GM21737 (cell line): ENCODE data around the gene LRATD1.
"Not testable (repeated sequence)": the region's sequence is repeated elsewhere in the genome, so short reads cannot be mapped to it uniquely, and the experiment has no call there.

ENCODE experiments used
- ATAC-seq: cut with Tn5 transposase; IDR thresholded peaks from one replicate; pipeline ENCODE4 v1.9.1; 2021; ENCODE audit warnings: mild to moderate bottlenecking, moderate library complexity; ENCODE audit not compliant: unreplicated experiment

The LRATD1 gene, protein sequence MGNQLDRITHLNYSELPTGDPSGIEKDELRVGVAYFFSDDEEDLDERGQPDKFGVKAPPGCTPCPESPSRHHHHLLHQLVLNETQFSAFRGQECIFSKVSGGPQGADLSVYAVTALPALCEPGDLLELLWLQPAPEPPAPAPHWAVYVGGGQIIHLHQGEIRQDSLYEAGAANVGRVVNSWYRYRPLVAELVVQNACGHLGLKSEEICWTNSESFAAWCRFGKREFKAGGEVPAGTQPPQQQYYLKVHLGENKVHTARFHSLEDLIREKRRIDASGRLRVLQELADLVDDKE

DNA sequence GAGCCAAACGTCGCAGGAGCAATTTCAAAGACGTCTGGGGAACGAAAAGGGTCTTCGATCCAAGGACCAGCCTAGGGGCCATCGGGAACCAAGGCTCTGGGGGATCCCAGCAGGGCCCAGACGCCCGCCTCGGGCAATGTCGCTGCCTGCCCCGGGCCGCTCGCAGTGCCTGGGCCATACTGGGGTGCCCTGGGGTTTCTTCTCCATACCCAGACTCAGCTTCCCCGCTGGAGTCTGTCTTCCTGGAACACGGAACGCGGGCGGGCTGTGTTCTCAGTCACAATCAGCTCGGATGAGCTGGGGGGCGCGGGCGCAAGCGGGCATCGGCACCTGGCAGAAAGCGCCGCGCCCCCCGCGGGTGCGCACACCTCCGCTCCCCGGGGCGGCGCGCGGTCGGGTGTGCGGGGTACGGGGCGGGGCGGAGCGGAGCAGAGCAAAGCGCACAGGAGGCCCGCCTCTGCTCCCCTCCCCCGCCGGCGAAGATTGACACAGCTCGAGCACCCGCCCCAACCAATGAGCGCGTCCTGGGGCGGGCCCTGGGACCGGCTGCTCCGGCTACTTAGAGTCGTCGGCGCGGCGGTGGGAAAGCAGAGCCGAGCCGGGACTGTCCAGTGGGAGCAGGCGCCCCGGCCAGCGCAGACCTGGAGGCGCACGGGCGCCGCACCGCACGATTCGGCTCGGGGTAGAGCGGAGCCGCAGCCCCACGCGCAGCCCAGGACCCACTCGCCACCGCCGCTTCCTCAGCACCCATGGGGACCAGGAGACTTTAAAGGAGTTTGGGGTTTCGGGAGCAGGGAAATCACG lies at the start of gene LRATD1:
Gene LRATD1, plus strand, starts transcription at position 585 of the 804 bp plus-strand sequence. CDS start 1,263 bp downstream, outside the sequence.
- no peak for ATAC-seq

DNA sequence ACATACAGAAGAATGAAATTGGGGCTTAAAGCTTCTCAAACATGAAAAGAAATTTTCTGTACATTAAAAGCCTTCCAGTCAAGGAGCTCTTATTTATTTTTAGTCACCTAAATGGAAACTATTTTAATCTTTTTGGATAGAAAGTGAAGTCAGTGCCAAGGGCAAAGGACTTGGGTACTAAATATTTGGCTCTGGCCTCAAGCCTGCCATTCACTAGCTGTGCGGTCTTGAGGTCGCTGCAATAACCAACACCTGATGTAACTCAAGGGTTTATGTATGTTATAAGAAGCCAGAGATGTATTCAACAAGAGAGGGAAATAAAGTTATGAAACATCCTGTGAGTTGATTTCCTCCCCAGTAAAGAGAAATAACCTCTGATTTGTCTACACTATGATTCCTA lies 49.5 kb upstream of the LRATD1 start:
- ATAC-seq: no peak

DNA sequence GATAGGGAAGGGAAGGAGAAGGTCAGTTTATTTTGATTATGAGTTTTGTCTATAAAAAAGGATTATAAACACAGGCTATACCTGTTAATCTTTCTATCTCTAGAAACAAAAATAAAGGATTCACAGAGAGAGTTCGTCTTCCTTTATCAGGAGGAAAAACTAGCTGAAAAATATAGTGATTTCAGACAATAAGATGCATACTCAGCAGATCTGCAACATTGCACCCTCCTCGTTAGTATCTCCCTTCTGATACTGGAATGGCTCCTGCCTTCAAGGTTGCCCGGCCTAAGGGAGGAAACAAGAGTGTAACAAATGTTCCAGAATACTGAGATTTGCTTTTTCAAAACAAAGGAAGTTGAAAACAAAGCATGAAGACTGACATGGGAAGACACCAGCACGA lies 48.7 kb upstream of the LRATD1 start:
- ATAC-seq: no peak

DNA sequence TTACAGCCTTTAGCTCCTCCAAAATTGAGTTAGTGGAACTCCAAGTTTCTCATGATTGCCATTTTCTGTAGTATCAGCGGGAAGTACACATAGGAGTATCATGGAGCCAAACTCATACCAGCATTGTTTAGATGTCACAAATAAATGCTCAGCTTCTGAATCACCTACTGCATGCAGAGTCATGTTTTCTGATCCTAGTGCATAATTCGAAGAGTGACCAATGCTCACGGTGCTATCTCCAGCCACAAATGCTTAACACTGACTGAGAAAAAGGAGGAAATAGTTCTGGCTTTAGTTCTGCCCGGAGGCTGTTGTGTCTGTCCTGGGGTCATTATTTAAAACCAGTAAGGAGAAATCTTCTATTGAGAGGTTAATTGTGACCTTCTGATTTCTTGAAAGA lies 45.4 kb upstream of the LRATD1 start:
- ATAC-seq: no peak

DNA sequence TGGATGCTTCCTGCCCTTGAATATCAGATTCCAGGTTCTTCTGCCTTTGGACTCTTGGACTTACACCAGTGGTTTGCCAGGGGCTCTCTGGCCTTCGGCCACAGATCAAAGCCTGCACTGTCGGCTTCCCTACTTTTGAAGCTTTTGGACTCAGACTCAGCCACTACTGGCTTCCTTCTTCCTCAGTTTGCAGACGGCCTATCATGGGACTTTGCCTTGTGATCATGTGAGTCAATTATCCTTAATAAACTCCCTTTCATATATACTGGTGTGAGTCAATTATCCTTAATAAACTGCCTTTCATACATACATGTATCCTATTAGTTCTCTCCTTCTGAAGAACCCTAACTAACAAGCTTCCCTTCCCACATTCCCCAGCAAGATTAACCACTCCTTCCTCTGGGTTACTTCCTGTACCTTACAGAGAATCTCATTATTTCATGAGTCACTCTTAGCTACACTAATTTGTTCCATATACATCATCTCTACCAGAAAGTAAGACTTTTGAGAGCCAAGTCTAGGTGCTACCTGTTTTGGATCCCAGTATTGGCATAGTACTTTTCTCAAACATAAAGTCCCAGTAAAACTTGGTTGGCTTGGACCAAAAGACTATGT lies 31.3 kb upstream of the LRATD1 start:
- no peak for ATAC-seq

DNA sequence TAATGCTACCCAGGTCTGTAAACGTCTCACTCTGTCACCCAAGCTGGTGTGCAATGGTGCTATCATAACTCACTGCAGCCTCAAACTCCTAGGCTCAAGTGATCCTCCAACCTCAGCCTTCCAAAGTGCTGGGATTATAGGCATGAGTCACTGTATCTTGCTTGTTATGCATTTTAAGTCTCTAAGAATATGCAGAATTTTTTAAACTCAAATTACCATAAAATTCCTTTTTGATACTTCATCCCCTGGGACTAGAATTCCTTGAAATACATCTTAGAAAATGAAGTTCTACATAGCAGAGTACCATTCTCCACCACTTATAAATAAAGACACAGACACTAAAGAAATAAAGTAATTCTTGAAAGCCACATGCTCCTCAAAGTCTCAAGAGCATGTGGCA lies 30.2 kb upstream of the LRATD1 start:
- no peak for ATAC-seq

DNA sequence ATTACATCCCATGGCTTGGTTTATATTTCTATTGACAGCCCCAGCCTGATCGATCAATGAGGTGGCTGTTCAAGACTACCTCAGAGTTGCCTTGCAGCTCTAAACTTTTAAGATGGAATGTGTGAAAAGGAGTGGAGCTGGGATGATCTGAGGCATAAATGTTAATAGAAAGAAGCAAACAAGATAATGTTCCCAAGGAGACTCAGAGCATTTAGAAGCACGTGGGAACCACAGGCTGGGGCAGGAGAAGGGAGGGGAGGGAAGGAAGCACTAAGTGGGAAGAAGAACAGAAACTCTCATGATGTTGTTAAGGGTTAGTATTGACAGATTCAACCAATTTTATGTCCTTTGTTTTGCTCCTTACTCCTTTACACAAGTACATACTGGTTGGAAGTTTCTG lies 28.8 kb upstream of the LRATD1 start:
- no peak for ATAC-seq

DNA sequence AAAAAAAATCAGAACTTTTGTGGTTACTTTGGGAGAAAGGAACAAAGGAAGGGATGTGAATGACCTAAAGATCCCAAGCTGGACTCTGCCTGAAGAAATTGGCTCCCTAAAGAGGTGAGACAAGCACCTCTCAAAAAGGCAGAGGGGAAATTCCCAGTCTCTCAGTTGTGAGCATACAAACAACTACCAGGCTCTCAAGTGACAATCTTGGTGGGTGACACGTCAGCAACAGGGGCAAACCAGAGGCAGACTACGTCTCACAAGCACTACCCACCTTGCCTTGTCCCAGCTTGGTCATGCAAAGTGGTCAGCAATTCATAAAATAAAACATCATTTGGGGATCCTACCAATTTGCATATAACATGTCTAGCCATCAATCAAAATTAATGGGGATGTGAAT lies 24.3 kb upstream of the LRATD1 start:
- ATAC-seq: no peak

DNA sequence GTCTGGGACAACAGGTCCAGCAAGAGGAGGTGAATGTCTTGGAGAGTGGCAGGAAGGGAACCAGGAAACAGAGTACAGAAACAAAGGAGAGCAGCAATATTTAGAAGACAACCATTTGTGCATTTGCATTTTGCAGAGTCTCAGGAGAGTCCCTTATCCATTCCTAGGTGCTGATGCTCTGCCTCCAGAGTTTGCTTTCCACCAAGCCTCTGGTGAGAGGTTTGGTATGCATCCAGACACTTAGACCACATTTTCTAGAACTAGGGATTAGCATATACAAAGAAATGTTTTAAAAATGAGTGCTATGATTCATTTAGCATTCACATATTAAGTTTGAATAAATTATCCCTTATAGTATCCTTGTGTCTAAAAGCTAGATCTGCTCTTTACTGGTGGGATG lies 18.5 kb upstream of the LRATD1 start:
- ATAC-seq: no peak

DNA sequence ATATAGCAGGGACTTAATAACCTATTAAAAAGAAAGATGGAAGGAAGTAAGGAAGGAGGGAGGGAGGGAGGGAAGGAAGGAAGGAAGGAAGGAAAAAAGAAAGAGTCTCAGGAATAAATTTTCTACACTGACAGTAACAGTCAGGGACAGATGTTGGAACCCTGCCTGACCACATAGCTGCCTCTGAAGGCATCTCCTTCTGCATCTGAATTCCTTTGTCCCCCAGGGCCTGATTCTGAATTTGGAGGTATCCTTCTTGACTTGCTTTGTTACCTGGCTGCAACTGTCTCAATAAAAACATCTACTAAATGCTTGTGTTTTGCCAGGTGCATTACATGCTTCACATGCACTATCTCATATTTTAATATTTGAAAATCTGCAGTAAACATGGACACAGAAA lies 17.4 kb upstream of the LRATD1 start:
- no peak for ATAC-seq

DNA sequence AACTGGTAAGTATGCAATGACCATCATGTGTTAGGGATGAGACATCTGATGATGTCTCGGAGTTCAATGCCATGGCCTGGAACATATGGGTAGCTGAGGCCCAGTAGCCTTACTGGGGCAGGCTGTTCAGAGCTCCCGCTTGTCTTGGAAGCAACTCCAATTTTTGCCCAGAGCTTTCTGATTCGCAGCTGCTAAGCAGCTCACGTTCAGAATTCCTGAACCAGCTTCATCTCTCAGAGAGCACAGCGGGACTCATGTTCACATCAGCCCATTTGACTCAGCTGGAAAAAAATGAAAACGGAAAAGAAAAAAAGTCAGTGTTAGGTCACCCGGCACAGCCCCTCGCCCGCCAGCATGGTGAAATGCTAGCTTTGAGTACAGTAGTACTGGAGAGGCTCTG lies 16.8 kb upstream of the LRATD1 start:
- no peak for ATAC-seq

DNA sequence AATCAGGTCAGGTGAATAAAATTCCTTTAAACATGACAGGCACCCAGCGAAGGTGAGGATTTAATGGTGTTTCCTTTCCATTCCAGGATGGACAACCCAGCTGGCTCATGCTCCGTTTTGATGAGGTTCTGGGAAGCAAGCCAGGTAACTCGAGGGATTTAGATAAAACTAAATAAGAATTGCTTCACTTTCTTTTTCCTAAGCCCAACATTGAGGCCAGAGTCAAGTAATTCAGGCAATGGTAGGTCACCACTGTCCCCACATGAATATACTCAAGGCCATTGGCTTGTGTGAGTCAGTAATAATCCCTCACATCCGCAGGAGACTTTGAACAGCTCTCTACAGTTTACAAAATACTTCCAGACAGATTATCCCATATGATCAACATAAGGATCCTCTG lies 16.2 kb upstream of the LRATD1 start:
- no peak for ATAC-seq

DNA sequence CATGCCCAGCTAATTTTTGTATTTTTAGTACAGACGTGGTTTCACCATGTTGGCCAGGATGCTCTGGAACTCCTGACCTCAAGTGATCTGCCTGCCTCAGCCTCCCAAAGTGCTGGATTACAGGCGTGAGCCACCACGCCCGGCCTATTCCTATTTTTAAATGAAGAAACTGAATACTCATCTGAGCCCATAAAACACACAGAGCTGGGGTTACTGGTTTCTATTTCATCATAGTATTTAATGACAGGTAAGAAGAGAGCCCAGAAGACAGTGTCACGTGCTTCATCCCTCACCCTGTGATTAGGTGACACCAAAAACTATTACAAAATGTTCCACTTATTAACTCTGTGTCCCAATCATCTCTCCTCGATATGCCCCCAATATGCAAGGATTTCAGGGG lies 15.6 kb upstream of the LRATD1 start:
- no peak for ATAC-seq

DNA sequence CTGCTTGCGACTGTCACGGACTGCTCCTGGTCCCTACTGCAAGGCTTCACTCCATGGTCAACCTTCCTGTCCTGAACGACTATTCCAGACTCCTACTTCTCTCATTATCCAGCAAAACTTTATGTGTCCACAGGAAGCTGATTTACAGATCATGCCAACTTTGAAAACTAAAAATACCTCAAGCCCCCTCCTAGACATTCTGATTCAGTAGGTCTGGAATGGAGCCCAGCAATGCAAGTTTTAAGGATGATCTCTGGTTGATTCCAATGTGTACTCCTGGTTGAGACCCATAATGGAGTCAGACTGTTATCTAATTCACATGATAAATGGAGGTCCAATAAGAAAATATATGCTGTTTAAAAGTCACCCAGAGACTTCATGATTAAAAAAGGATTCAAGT lies 13.1 kb upstream of the LRATD1 start:
- no peak for ATAC-seq

DNA sequence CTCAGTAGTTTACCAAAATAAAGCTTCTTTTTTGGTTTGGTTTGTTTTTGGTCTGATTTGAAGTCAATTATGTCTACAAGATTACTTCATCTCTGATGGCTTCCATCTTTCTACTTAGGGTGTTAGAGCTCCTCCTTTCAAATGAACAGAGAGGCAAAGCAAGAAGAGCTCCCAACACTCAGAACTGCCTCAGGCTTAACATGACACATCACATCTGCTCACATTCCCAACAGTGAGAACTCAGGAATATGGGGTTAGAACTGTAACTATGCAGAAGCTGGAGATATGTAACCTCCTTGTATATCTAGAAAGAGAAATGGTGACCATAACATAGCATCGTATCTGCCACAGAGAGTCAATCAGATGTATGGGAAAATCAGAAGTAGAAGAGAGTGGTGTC lies 11.4 kb upstream of the LRATD1 start:
- no peak for ATAC-seq

DNA sequence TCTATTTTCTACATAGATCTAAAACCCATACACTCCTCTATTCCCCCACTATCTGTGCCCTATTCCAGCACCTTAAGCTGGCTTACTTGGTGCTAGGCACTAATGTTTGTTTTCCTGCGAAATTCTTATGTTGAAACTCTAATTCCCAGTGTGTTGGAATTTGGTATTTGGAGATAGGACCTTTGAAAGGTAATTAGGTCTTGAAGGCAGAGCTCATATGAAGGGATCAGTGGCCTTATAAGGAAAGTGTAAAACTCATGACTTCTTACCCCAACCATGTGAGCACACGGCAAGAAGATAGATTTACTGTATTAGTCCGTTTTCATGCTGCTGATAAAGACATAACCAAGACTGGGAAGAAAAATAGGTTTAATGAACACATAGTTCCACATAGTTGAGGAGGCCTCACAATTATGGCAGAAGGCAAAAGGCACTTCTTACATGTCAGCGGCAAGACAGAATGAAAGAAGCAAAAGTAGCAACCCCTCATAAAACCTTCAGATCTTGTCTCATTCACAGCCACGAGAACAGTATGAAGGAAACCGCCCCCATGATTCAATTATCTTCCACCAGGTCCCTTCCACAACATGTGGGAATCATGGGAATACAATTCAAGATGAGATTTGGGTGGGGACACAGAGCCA lies 10.5 kb upstream of the LRATD1 start:
- ATAC-seq: no peak

DNA sequence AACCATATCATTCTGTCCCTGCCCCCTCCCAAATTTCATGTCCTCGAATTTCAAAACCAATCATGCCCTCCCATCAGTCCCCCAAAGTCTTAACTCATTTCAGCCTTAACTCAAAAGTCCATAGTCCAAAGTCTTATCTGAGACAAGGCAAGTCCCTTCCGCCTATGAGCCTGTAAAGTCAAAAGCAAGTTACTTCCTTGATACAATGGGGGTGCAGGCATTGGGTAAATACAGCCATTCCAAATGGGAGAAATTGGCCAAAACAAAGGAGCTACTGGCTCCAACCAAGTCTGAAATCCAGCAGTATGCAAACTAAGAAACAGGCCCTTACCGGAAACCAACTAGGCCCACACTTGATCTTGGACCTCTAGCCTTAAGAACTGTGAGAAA lies 10.0 kb upstream of the LRATD1 start:
- ATAC-seq: not testable (repeated sequence)

DNA sequence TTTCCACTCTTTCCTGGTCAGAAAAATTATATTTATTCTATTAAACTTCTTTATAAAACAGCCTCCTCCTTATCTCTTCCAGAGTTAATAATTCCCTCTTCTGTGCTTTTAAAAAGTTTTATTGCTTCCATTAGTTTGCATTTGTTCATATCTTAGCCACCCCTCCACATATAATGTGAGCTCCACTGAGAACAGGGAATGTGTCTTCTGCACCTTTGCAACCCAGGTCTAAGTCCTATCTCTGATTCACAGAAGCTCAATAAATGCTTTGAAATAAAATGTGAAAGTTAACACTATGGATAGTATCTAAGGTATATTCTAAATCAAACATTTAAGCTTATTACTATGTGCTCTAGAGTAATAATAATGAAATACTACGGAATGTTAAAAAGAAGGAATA lies 9.3 kb upstream of the LRATD1 start:
- no peak for ATAC-seq

DNA sequence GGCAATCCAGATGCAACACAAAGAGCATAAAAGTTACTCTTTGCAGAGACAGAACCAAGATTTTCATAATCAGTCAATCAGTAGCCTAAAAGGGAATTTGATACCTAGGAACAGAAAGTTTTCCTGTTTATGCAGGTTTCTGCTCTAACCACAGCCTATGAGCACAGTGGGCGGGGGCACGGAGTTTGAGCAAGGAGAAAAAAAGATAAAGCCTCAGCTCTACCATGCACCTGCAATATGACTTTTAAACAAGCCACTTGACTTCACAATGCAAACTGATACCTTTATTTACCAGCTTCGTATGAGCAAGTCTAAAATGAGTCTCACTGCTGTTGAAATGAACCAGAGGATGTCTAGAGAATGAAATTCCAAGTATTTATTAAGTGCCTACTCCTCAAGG lies 5.6 kb upstream of the LRATD1 start:
- no peak for ATAC-seq

DNA sequence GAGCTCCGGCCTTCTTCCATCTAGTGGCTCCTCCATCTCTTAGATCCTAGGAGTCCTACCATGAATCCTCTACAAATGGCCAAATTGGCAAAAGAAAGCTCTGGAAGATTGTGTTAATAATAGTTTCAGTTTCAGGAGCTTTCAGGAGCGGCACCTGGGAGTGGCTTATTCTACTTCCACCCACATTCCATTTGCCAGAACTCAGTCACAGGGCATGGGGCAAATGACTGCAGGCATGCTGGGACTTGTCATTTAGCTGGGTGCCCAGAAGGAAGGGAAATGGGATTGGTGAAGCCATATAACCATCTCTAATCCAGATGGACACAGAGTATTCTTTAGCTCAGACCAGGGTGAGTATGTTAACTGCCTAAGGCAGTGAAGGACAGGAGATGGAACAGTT lies 3.6 kb upstream of the LRATD1 start:
- ATAC-seq: no peak

DNA sequence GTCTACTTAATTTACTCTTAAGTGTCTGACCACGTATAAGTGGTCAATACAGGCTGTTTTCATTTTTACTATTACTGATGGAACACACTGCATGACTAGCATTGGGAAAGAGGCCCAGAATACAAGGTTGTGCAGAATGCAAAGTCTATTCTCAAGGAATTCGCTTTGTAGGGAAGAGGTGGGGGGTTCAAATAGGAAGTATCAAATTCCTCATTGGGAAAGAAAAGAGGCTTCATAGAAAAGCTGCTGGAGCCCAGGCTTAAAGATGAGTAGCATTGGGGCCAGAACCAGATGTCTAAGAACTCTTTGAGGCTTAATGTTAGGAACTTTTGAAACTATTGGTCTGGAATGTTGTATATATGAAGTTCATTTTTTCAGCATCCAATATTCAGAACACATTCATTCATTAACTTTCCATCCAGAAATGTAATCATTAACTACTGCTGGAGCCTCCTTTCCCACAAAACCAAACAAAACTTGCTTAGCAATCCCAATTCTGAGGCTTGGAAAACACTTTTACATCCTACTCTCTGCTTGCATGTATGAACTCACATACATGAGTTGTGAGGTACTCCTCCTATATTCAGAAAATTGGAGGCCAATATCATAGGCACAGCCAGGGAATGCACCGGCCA lies 994 bp upstream of the LRATD1 start:
- no peak for ATAC-seq
